Keratinocyte (primary cell): Measurements from ENCODE around the gene GOPC. TPM values are rescaled to one million over a fixed set of nuclear protein-coding genes. Genes with fewer than 3 reads are reported as not detected.

Source experiments
- DNase-seq: peaks from one replicate; pipeline ENCODE4 v3.0.0-alpha.2; 2011; ENCODE audit warnings: low read depth, missing footprints, low spot score
- FAIRE-seq: peaks from 2 replicates; lab custom pipeline; 2011; peaks lifted over from hg19 to GRCh38; lab: Jason Lieb, UNC
- H2AFZ ChIP-seq: 2 replicates; pipeline ENCODE4 v1.6.0; 2012; ENCODE audit warnings: low read length, control low read depth, inconsistent platforms; ENCODE audit not compliant: control insufficient read depth
- H3K27ac ChIP-seq: 2 replicates; pipeline ENCODE4 v1.5.1; 2011; ENCODE audit warnings: low read length; ENCODE audit not compliant: control insufficient read depth, insufficient read depth
- H3K27me3 ChIP-seq: 3 replicates; pipeline ENCODE4 v1.6.0; 2011; ENCODE audit warnings: low read length; ENCODE audit not compliant: control insufficient read depth, insufficient read depth; ENCODE audit errors: extremely low read depth
- H3K36me3 ChIP-seq, 2 experiments: 2 replicates in 1 of 2; 3 replicates in 1 of 2; pipeline ENCODE4 v1.5.1; 2011; ENCODE audit warnings: low read length in 2 of 2, mild to moderate bottlenecking in 1 of 2; ENCODE audit not compliant: control insufficient read depth in 2 of 2, insufficient read depth in 2 of 2; ENCODE audit errors: extremely low read depth in 1 of 2
- H3K4me1 ChIP-seq: 3 replicates; pipeline ENCODE4 v1.5.1; 2011; ENCODE audit warnings: low read length; ENCODE audit not compliant: control insufficient read depth, insufficient read depth; ENCODE audit errors: extremely low read depth
- H3K4me2 ChIP-seq: 3 replicates; pipeline ENCODE4 v1.6.0; 2011; ENCODE audit warnings: low read depth, low read length; ENCODE audit not compliant: control insufficient read depth, insufficient read depth; ENCODE audit errors: extremely low read depth
- H3K4me3 ChIP-seq, 3 experiments: fragments of 200-600 bp in 1 of 3; sonication (generic) in 1 of 3; 2 replicates in 2 of 3; 3 replicates in 1 of 3; pipeline ENCODE4 v1.5.1; 2011 to 2016; ENCODE audit warnings: low read length in 3 of 3, mild to moderate bottlenecking in 3 of 3, control low read depth in 2 of 3, inconsistent platforms in 1 of 3, low read depth in 1 of 3, mixed read lengths in 1 of 3, mixed run types in 1 of 3, moderate library complexity in 1 of 3; ENCODE audit not compliant: control insufficient read depth in 2 of 3, insufficient read depth in 2 of 3; ENCODE audit errors: extremely low read depth in 1 of 3
- H3K79me2 ChIP-seq: 2 replicates; pipeline ENCODE4 v1.6.0; 2012; ENCODE audit warnings: low read length; ENCODE audit not compliant: control insufficient read depth, insufficient read depth
- H3K9ac ChIP-seq: 3 replicates; pipeline ENCODE4 v1.6.0; 2011; ENCODE audit warnings: low read length; ENCODE audit not compliant: control insufficient read depth, insufficient read depth; ENCODE audit errors: extremely low read depth
- H3K9me1 ChIP-seq: 3 replicates; pipeline ENCODE4 v1.6.0; 2011; ENCODE audit warnings: low read length; ENCODE audit not compliant: control insufficient read depth, insufficient read depth; ENCODE audit errors: extremely low read depth
- H3K9me3 ChIP-seq: 2 replicates; pipeline ENCODE4 v1.5.1; 2012; ENCODE audit warnings: low read depth, low read length; ENCODE audit not compliant: control insufficient read depth
- H4K20me1 ChIP-seq: 3 replicates; pipeline ENCODE4 v1.6.0; 2011; ENCODE audit warnings: low read length; ENCODE audit not compliant: control insufficient read depth, insufficient read depth; ENCODE audit errors: extremely low read depth
- EZH2 ChIP-seq: IDR thresholded peaks from one replicate; pipeline ENCODE4 v1.6.1; 2012; ENCODE audit warnings: inconsistent platforms, mild to moderate bottlenecking, low read length, moderate library complexity
- dilution Hi-C: fragments of 300-500 bp; cut with MboI; formaldehyde crosslinking; loops from one replicate; pipeline ENCODE4 v1.7.0; 2020; ENCODE audit warnings: low sequenced_read_pairs; ENCODE audit not compliant: extremely low pct_ligation_motif_present
- polyA plus RNA-seq, 5 experiments: library from polyadenylated mRNA; depleted of rRNA in 3 of 5; stranded (reverse) in 3 of 5; stranded (forward) in 1 of 5; unstranded in 1 of 5; fragments of >200 nt; gene quantifications; 1 replicate in 1 of 5; 2 replicates in 3 of 5; 3 replicates in 1 of 5; pipeline versions ENCODE4 v1.2.1 to v1.2.3, GENCODE V29; 2011 to 2012; ENCODE audit warnings: missing spikeins in 2 of 5, low read depth in 1 of 5, low replicate concordance in 1 of 5
- TF ChIP-seq, protein P1 (sequence below), 3 experiments: IDR thresholded peaks in 1 of 3; conservative IDR thresholded peaks in 1 of 3; optimal IDR thresholded peaks in 1 of 3; 2 replicates in 2 of 3; 3 replicates in 1 of 3; pipeline versions ENCODE3 to v1.5.1; 2011; ENCODE audit warnings: low read length in 3 of 3, mild to moderate bottlenecking in 3 of 3, moderate library complexity in 2 of 3, control low read depth in 1 of 3, inconsistent platforms in 1 of 3; ENCODE audit not compliant: insufficient read depth in 2 of 3; ENCODE audit errors: extremely low read depth in 1 of 3

GOPC gene
- polyA plus RNA-seq, 1 donor (not counting 4 experiments of a cell fraction or from before 2014, with no cell fraction given) = 33.9 TPM

DNA sequence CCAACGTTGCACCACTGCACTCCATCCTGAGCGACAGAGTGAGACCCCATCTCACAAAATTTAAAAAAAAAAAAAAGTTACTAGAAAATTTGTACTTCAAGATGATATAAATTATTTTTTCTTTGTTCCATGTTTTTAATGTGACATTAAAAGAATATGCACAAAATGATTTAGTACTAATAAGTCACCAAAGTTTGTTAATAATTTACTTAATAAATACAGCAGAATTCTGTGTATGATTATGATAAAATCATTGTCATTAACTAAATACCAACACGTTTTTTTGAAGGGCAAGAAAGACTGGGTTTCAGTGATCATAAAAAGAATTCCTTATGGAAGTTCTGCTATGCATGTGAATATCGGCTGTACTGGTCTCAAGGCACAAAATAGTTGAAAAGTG, 28.1 kb downstream of the GOPC start:
- H3K27me3 ChIP-seq = no peaks in the 10 kb centered on the region
- no peaks in the 10 kb centered on the region for H3K9me3 ChIP-seq
- H3K4me2 ChIP-seq = no peak overlapping the region
- no peak overlapping the region for H3K27ac ChIP-seq
- H3K9me1 ChIP-seq = no peaks in the 10 kb centered on the region
- no peak overlapping the region for H3K9ac ChIP-seq
- H3K79me2 ChIP-seq = no peaks in the 10 kb centered on the region
- H3K4me3 ChIP-seq = no peak overlapping the region
- no peak for FAIRE-seq
- no peak for TF ChIP-seq EZH2
- TF ChIP-seq, protein P1, sequence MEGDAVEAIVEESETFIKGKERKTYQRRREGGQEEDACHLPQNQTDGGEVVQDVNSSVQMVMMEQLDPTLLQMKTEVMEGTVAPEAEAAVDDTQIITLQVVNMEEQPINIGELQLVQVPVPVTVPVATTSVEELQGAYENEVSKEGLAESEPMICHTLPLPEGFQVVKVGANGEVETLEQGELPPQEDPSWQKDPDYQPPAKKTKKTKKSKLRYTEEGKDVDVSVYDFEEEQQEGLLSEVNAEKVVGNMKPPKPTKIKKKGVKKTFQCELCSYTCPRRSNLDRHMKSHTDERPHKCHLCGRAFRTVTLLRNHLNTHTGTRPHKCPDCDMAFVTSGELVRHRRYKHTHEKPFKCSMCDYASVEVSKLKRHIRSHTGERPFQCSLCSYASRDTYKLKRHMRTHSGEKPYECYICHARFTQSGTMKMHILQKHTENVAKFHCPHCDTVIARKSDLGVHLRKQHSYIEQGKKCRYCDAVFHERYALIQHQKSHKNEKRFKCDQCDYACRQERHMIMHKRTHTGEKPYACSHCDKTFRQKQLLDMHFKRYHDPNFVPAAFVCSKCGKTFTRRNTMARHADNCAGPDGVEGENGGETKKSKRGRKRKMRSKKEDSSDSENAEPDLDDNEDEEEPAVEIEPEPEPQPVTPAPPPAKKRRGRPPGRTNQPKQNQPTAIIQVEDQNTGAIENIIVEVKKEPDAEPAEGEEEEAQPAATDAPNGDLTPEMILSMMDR (optimal IDR thresholded peaks at IDR 0.05 in 1 of 3, IDR thresholded peaks at IDR 0.05 in 1 of 3, conservative IDR thresholded peaks at IDR 0.05 in 1 of 3; ENCODE audit: extremely low read depth in 1 of 3, insufficient read depth in 2 of 3, low read length in 3 of 3) = no peak
- DNase-seq = no peak
- dilution Hi-C loops = no loop called here
- H4K20me1 ChIP-seq = no peaks in the 10 kb centered on the region
- H2AFZ ChIP-seq = no peak overlapping the region
- peaks cover 0 to 2% of the 10 kb centered on the region in 2 experiments for H3K36me3 ChIP-seq
- no peaks in the 10 kb centered on the region for H3K4me1 ChIP-seq

GRCh38 chr6:117573006-117573680, 29.2 kb downstream of the GOPC start:
- H2AFZ ChIP-seq = no peak overlapping the region
- no peaks in the 10 kb centered on the region for H3K9me1 ChIP-seq
- no peaks in the 10 kb centered on the region for H3K4me1 ChIP-seq
- DNase-seq = no peak
- H3K9me3 ChIP-seq = no peaks in the 10 kb centered on the region
- H3K27ac ChIP-seq = no peak overlapping the region
- H3K4me3 ChIP-seq = no peak overlapping the region
- FAIRE-seq = no peak
- TF ChIP-seq, protein P1 (optimal IDR thresholded peaks at IDR 0.05 in 1 of 3, IDR thresholded peaks at IDR 0.05 in 1 of 3, conservative IDR thresholded peaks at IDR 0.05 in 1 of 3; ENCODE audit: extremely low read depth in 1 of 3, insufficient read depth in 2 of 3, low read length in 3 of 3) = no peak
- no peak for TF ChIP-seq EZH2
- H3K79me2 ChIP-seq = no peaks in the 10 kb centered on the region
- no peaks in the 10 kb centered on the region for H4K20me1 ChIP-seq
- no peak overlapping the region for H3K9ac ChIP-seq
- dilution Hi-C loops = no loop called here
- H3K27me3 ChIP-seq = no peaks in the 10 kb centered on the region
- H3K4me2 ChIP-seq = no peak overlapping the region
- peaks cover 0 to 3% of the 10 kb centered on the region in 2 experiments for H3K36me3 ChIP-seq
